ENCODE results near the gene PRKAA2.

The PRKAA2 gene

DNA sequence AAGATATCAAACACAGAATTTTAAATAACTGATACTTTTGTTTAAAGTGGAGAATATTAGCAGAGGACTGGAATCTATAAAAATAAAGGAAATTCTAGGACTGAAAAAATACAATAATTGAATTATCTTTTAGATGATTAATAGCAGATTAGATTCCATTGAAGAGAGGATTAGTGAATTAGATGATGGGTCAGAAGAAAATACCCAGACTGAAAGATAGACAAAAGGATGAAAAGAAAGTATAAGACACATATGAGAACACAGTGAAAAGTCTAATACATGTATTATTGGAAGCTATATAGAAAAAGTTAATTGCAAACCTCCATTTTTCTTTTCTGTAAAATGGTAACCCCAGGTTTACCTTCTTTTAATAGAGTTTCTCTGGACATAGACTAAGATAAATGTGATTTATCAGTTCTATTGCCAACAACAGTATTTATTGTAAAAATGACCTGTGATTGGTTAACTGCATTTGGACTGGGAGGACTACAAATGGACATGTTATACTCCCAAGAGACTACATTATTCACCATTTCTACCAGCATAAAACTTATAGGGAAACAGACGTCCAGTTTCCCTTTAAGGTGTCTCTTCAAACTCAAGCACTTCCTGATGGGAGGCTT is 11.0 kb downstream of the PRKAA2 start:
- DNase-seq: no peak

DNA sequence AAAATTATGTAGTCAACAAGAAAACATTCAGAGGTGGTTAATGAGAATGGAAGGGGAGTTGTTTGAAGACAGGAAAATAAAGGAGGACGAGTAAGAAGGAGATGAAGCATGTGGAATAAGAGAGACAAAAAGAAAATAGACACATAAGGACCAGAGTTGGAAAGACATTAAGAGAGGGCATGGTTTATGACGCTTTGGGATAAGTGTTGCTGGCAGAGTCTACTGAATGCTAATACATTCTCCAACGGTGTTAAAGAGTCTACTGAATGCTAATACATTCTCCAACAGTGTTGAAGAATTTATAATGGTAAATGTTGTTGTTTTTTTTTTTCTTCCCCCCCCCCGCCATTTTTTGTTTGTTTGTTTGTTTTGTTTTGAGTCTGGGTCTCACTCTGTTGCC is 13.1 kb downstream of the PRKAA2 start:
- DNase-seq: no peak

DNA sequence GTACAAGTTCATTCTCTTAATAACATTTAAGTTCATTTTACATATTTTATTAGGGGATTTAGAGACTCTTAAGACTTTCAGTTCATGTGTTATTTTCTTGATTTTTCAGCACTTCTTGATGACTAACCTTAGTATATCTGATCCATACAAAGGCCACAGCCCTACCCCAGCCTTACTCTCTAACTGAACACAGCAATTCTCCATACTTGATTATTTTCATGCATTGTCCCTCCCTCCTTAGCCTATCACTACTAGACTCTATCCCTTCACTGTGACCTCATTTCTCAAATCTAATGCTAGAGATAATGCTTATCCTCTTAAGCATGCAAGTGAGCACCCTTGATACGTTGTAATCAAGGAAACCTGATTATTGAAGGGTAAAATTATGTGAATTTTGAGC is 15.2 kb downstream of the PRKAA2 start:
- no peak for DNase-seq

- DNase-seq: no peak
Observed at GRCh38 chr1:56663846-56664245, 18.7 kb downstream of the PRKAA2 start.

DNA sequence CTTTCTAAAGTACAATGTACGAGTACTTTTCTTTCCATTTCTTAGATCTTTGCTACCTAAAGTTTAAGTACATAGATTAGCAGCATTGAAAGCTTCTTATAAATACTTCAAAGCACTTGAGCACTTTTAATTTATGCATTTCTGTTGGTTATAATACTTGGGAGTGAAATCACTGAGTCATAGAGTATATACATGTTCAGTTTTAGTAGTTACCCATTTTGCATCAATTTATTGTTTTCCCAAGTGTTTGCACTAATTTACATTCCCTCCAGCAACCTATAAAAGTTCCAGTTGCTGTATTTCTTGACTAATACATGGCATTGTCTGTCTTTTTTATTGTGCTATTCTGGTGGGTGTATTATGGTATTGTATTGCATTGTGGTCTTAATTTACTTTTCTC is 20.3 kb downstream of the PRKAA2 start:
- DNase-seq: no peak

- no peak for DNase-seq
Observed at GRCh38 chr1:56666112-56666608, 21.0 kb downstream of the PRKAA2 start.

GRCh38 chr1:56670350-56670749 is 25.2 kb downstream of the PRKAA2 start:
- DNase-seq: no peak

- DNase-seq: no peak
Observed at GRCh38 chr1:56671085-56671484, 26.0 kb downstream of the PRKAA2 start.

DNA sequence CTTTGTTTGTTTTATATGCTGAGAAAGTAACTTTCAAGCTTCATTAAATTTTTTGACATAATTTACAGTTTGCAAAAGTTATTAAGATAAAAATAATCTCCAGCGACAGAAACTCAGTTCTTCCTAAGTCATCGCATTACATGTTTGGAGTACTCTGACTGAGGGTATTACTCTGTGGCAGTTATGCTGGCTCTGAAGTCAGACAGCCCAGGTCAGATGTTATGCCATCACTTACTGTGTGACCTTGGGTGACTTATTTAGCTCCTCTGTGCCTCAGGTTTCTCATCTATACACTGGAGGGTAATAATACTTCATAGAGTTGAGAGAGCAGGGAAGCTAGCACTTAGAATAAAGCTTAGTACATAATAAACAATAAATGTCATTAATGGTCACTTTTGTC is 26.4 kb downstream of the PRKAA2 start:
- no peak for DNase-seq

DNA sequence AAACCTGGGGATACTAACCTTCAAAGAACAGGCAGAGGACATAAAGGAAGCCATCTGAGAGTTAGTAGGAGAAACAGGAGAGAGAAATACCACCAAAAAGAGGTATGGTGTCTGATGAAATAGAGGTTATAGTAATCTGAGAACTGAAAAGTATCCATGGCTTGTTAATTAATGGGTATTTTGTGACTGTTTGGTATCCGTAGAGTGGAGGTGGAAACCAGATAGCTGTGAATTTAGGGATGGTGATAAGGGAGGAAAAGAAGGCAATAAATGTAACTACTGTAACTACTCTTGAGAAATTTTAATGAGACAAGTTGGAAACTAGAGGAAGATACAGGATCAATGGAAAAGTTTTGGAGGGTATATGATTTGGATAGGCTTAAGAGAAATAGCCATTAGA is 27.5 kb downstream of the PRKAA2 start:
- no peak for DNase-seq

- no peak for DNase-seq
Observed at GRCh38 chr1:56675763-56676162, 30.6 kb downstream of the PRKAA2 start.

DNA sequence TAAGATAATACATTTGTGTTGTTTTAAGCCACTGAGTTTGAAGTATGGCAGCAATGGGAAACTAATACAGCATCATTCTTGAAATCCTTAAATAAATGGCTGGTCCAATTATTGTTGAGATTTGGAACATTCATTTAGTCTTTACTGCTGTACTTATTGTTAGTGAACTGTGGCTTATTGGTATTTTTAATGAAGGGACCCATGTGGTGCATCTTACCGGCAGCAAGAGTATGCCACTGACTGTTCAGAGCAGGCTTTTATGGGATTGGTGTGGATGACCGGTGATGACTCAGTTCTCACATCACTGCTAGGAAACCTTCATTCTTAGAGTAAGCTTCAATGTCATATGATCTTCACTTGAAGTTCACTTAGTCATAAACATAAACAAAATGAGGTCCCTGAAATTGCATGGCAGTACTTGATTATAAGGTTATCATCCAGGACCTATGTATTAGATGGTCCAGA is 31.5 kb downstream of the PRKAA2 start:
- no peak for DNase-seq

DNA sequence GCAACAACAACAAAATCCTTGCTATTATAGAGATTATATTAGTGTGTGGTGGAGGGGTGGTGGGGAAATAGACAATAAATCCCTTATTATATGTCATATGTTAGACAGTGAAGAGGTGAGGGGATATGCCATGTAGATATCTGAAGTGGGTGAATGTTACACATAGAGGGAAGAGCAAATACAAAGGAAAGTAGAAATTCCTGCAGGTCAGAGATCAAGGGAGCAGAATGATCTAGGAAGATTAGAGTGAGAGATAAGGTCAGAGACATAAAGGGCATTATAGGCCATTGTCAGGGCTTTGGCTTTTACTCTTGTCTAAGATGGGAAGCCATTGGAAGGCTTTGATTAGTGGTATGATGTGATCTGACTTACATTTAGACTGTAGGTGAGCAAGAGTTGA is 38.5 kb downstream of the PRKAA2 start:
- no peak for DNase-seq

- DNase-seq: no peak
Observed at GRCh38 chr1:56686169-56686568, 41.1 kb downstream of the PRKAA2 start.

DNA sequence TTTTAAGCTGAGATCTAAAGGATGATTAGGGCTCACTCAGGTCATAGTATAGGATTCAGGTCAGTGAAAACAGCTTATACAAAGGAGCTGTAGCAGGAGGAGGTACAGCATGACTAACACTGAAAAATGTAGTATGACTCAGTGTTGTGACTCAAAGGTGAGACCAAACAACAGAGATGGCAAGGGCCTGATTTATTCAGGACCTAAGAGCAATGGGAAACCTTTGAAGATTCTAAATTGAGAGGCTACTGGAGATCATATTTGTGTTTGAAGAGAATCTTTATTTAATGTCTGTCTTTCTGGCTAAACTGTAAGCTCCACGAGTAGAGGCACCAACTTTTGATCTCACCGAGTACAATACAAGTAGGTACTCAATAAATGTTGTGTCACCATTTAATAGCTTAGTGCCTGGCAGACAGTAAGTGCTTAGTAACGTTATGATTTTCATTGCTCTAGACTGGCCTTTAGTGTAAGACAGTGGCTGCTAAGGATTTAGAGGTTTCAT is 43.5 kb downstream of the PRKAA2 start:
- DNase-seq: no peak

DNA sequence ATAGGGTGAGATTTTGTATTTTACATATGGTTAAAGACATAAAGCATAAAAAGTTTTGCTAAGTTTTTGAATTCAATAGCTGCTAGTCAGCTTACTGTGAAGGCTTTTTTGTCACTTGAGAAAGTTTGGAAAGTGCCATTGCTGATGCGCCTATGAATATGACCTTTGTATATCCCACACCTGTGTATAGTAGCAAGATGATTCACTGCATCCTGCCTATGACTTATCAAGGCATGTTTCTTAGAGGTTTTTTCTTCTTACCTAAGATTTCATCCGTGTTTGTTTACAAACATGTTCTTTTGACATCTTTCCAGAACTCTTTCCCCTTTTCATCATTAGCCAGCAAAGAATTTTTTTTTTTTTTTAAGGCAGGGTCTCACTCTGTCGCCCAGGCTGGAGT is 51.5 kb downstream of the PRKAA2 start:
- no peak for DNase-seq

GRCh38 chr1:56703747-56704146 is 58.6 kb downstream of the PRKAA2 start:
- DNase-seq: no peak

- DNase-seq: no peak
Observed at GRCh38 chr1:56707379-56707778, 62.3 kb downstream of the PRKAA2 start.

DNA sequence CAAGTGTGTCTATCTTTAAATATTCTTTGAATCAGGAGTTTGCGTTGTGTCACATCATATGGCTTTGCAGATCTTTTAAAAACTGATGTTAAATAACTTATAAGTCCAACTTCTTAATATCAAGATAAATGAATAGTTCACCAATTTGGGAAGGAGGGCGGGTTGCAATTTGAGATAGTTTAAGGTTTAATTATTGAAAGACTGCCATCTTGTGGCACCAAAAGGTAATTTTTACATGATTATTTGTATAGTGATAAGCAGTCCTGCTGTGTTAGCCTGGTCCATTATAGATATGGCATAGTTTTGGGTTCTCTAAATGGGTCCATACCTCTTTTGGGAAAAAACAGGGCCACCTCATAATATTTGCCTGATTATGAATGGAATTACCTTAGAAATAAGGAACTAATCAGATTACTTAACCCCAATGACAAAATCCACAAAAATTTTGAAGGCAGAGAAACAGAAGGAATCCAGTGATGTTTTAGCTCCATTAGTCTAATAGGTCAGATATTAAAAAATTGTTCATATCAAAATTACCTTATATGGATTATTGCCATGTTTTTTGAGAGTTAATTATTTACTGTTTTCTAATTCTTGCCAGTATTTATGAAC is 64.3 kb downstream of the PRKAA2 start:
- DNase-seq: no peak

DNA sequence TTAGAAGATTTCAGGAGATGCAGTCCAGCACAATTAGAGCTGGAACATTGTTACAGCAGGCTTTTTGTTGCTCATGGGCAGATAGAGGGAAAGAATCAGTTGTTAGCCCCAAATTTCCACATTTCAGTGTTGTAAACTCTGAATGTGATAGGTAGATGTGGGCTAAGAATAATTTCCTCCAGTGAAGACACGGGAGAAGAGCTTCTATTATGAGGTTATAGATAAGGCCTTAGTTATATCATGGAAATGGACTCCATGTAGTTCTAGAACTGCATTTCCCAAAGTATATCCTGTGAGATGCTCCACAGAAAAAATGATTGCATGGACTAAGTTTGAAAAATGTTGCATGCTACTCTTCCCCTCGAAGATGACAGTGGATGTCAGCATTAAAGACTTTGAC is 64.9 kb downstream of the PRKAA2 start:
- DNase-seq: no peak

DNA sequence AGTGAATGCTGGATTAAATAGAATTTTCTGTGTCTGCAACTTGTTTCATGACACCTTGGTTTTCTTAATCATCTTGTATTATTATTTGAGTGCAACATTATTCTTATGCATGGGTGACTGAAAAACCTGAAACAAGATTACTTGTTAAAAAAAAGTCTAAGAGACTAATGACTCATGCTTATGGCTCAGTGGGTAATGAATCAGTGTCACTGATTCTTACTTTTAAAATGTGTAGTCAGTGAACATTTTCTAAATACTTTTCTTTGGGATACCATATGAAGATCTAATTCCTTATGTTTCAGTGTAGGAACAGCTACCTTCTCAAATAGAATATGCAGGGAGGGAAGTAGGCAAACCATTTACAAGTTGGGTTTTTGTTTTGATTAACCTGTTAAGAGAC is 65.5 kb downstream of the PRKAA2 start:
- DNase-seq: no peak

DNA sequence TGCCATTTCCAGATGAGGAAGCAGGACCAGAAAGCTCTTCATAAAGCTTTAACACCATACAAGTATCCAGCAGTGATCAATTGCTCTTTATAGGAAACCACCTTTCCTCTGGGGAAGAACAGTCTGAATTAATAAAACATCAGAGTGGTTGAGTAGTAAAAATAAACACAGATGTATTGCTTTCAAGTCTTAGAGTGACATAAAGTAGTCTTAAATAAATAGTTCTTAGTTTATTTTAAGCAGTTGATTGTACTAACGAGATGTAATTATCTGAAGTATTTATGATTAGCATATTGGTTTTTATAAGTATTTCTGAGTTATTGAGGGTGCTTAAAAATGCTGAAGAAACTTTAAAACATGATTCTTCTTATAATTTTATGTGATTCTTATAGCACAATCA is 67.0 kb downstream of the PRKAA2 start:
- no peak for DNase-seq

GRCh38 chr1:56713112-56713511 is 68.0 kb downstream of the PRKAA2 start:
- DNase-seq: no peak

GRCh38 chr1:56715156-56715555 is 70.0 kb downstream of the PRKAA2 start:
- no peak for DNase-seq

DNA sequence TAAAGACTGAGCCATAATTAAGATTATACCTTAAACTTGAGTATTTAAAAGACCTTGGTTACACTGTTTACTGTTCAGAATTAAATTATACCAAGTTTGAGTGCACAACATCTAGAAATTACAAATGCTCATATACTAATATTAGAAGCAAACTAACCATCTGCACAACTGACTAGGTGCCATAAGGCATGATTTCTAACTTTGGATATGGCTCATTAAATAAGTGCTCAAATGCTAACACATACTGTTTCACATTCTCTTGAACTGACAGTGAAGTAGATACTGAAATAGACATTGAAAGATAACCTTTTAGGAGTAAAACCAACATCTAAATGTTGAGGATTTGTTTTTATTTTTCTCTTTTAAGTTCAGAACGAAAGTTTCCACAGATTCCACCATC is 74.1 kb downstream of the PRKAA2 start:
- DNase-seq: no peak

Data from NCI-H1417 treated with DMSO at 0.1 percent for 48 hours (cell line).